ENCODE results near the gene TAF3.

The TAF3 gene

GRCh38 chr10:8055420-8056349 is 237.4 kb downstream of the TAF3 start:
- H3K9me3 ChIP-seq (ENCODE audit: control insufficient read depth, low read length), result no peaks in the 10 kb centered on the region
- no peaks in the 10 kb centered on the region for H3K36me3 ChIP-seq (ENCODE audit: control insufficient read depth, insufficient read depth, low read length)
- peaks cover 95% of the 10 kb centered on the region for H3K27me3 ChIP-seq (ENCODE audit: control insufficient read depth, insufficient read depth, low read length)
- peak overlapping the region; percentile 47 for H3K9ac ChIP-seq (ENCODE audit: low read length)
- no peak overlapping the region for H3K4me3 ChIP-seq (ENCODE audit: low read length)
- peaks cover 12% of the 10 kb centered on the region for H3K4me1 ChIP-seq (ENCODE audit: control insufficient read depth, insufficient read depth, low read length)

- no peak overlapping the region for H3K9ac ChIP-seq (ENCODE audit: low read length)
Measured at GRCh38 chr10:8056378-8056777, 238.1 kb downstream of the TAF3 start.

GRCh38 chr10:8056871-8057331 is 238.6 kb downstream of the TAF3 start:
- H3K9ac ChIP-seq (ENCODE audit: low read length), result no peak overlapping the region
- H3K27me3 ChIP-seq (ENCODE audit: control insufficient read depth, insufficient read depth, low read length), result peaks cover 96% of the 10 kb centered on the region
- H3K4me3 ChIP-seq (ENCODE audit: low read length), result no peak overlapping the region

More at GRCh38 chr10:8056378-8056777, 238.1 kb downstream of the TAF3 start:
- peaks cover 10% of the 10 kb centered on the region for H3K4me1 ChIP-seq (ENCODE audit: control insufficient read depth, insufficient read depth, low read length)
- H3K4me3 ChIP-seq (ENCODE audit: low read length), result no peak overlapping the region
- H3K27me3 ChIP-seq (ENCODE audit: control insufficient read depth, insufficient read depth, low read length), result peaks cover 96% of the 10 kb centered on the region
- no peaks in the 10 kb centered on the region for H3K36me3 ChIP-seq (ENCODE audit: control insufficient read depth, insufficient read depth, low read length)
- no peaks in the 10 kb centered on the region for H3K9me3 ChIP-seq (ENCODE audit: control insufficient read depth, low read length)

GRCh38 chr10:8057636-8058273 is 239.4 kb downstream of the TAF3 start:
- Histone ChIP-seq H3K4me1 (ENCODE audit: control insufficient read depth, insufficient read depth, low read length) (peaks cover 10% of the 10 kb centered on the region), H3K36me3 (ENCODE audit: control insufficient read depth, insufficient read depth, low read length) (no peaks in the 10 kb centered on the region), H3K4me3 (ENCODE audit: low read length) (no peak overlapping the region), H3K9me3 (ENCODE audit: control insufficient read depth, low read length) (no peaks in the 10 kb centered on the region), H3K9ac (ENCODE audit: low read length) (no peak overlapping the region), H3K27me3 (ENCODE audit: control insufficient read depth, insufficient read depth, low read length) (peaks cover 94% of the 10 kb centered on the region)

More at GRCh38 chr10:8056871-8057331, 238.6 kb downstream of the TAF3 start:
- Histone ChIP-seq H3K4me1 (ENCODE audit: control insufficient read depth, insufficient read depth, low read length) (peaks cover 10% of the 10 kb centered on the region), H3K36me3 (ENCODE audit: control insufficient read depth, insufficient read depth, low read length) (no peaks in the 10 kb centered on the region), H3K9me3 (ENCODE audit: control insufficient read depth, low read length) (no peaks in the 10 kb centered on the region)

- Histone ChIP-seq H3K36me3 (ENCODE audit: control insufficient read depth, insufficient read depth, low read length) (no peaks in the 10 kb centered on the region), H3K27me3 (ENCODE audit: control insufficient read depth, insufficient read depth, low read length) (peaks cover 94% of the 10 kb centered on the region), H3K4me1 (ENCODE audit: control insufficient read depth, insufficient read depth, low read length) (peaks cover 6% of the 10 kb centered on the region), H3K4me3 (ENCODE audit: low read length) (no peak overlapping the region), H3K9ac (ENCODE audit: low read length) (no peak overlapping the region), H3K9me3 (ENCODE audit: control insufficient read depth, low read length) (no peaks in the 10 kb centered on the region)
Measured at GRCh38 chr10:8058274-8059111, 240.2 kb downstream of the TAF3 start.

- H3K9me3 ChIP-seq (ENCODE audit: control insufficient read depth, low read length), result no peaks in the 10 kb centered on the region
- no peaks in the 10 kb centered on the region for H3K4me1 ChIP-seq (ENCODE audit: control insufficient read depth, insufficient read depth, low read length)
- H3K36me3 ChIP-seq (ENCODE audit: control insufficient read depth, insufficient read depth, low read length), result no peaks in the 10 kb centered on the region
- no peak overlapping the region for H3K4me3 ChIP-seq (ENCODE audit: low read length)
- no peak overlapping the region for H3K9ac ChIP-seq (ENCODE audit: low read length)
- H3K27me3 ChIP-seq (ENCODE audit: control insufficient read depth, insufficient read depth, low read length), result peaks cover 96% of the 10 kb centered on the region
Measured at GRCh38 chr10:8059191-8059936, 241.1 kb downstream of the TAF3 start.

- H3K36me3 ChIP-seq (ENCODE audit: control insufficient read depth, insufficient read depth, low read length), result no peaks in the 10 kb centered on the region
- no peaks in the 10 kb centered on the region for H3K9me3 ChIP-seq (ENCODE audit: control insufficient read depth, low read length)
- H3K27me3 ChIP-seq (ENCODE audit: control insufficient read depth, insufficient read depth, low read length), result peaks cover 95% of the 10 kb centered on the region
- no peaks in the 10 kb centered on the region for H3K4me1 ChIP-seq (ENCODE audit: control insufficient read depth, insufficient read depth, low read length)
- H3K4me3 ChIP-seq (ENCODE audit: low read length), result no peak overlapping the region
- no peak overlapping the region for H3K9ac ChIP-seq (ENCODE audit: low read length)
Measured at GRCh38 chr10:8060010-8060703, 241.9 kb downstream of the TAF3 start.

GRCh38 chr10:8060704-8061121 is 242.4 kb downstream of the TAF3 start:
- Histone ChIP-seq H3K4me1 (ENCODE audit: control insufficient read depth, insufficient read depth, low read length) (no peaks in the 10 kb centered on the region), H3K36me3 (ENCODE audit: control insufficient read depth, insufficient read depth, low read length) (no peaks in the 10 kb centered on the region), H3K9ac (ENCODE audit: low read length) (no peak overlapping the region), H3K9me3 (ENCODE audit: control insufficient read depth, low read length) (no peaks in the 10 kb centered on the region), H3K27me3 (ENCODE audit: control insufficient read depth, insufficient read depth, low read length) (peaks cover 92% of the 10 kb centered on the region), H3K4me3 (ENCODE audit: low read length) (no peak overlapping the region)

GRCh38 chr10:8061274-8062211 is 243.2 kb downstream of the TAF3 start:
- Histone ChIP-seq H3K36me3 (ENCODE audit: control insufficient read depth, insufficient read depth, low read length) (no peaks in the 10 kb centered on the region), H3K27me3 (ENCODE audit: control insufficient read depth, insufficient read depth, low read length) (peaks cover 86% of the 10 kb centered on the region), H3K9ac (ENCODE audit: low read length) (no peak overlapping the region), H3K9me3 (ENCODE audit: control insufficient read depth, low read length) (no peaks in the 10 kb centered on the region), H3K4me3 (ENCODE audit: low read length) (no peak overlapping the region), H3K4me1 (ENCODE audit: control insufficient read depth, insufficient read depth, low read length) (no peaks in the 10 kb centered on the region)
